GM12878 (cell line): ENCODE data around the gene NR2C2AP. TPM values are rescaled to one million over a fixed set of nuclear protein-coding genes. Genes with fewer than 3 reads are reported as not detected.
A peak's percentile ranks its signal among the peaks of the same experiment; 100 is the strongest.

ENCODE experiments used
- ATAC-seq: fragments of 200-7000 bp; cut with Tn5 transposase; 3 replicates; pipeline ENCODE4 v1.9.1; 2020; ENCODE audit warnings: mild to moderate bottlenecking, moderate library complexity
- BruUV-seq: library from RNA; stranded (reverse); fragments of 400-500 nt; replicated peaks from 2 replicates; lab custom pipeline; 2021; lab: Mats Ljungman, UMichigan
- CTCF ChIA-PET: fragments of 300-600 bp; sonication (Branson Sonifier 250); formaldehyde crosslinking; extraction: SDS; loops from one replicate; lab custom pipeline; 2021; ENCODE audit warnings: inconsistent platforms; lab: Yijun Ruan, JAX
- POLR2A ChIA-PET: fragments of 350-600 bp; formaldehyde crosslinking; extraction: SDS; loops from one replicate; lab custom pipeline; 2021; ENCODE audit warnings: inconsistent platforms; lab: Charles Lee
- RAD21 ChIA-PET: fragments of 300-600 bp; sonication (Branson Sonifier 250); formaldehyde crosslinking; loops from one replicate; lab custom pipeline; 2023; ENCODE audit warnings: antibody characterized with exemption; ENCODE audit not compliant: unreplicated experiment; lab: Charles Lee
- SMC1A ChIA-PET: fragments of 300-600 bp; sonication (Branson Sonifier 250); formaldehyde crosslinking; loops from one replicate; lab custom pipeline; 2023; ENCODE audit not compliant: unreplicated experiment, uncharacterized antibody; lab: Charles Lee
- DNase-seq: peaks from one replicate; pipeline ENCODE4 v3.0.0-alpha.2; 2011; ENCODE audit warnings: low read depth, low spot score
- FAIRE-seq: peaks from 3 replicates; lab custom pipeline; 2011; peaks lifted over from hg19 to GRCh38; lab: Jason Lieb, UNC
- H2AFZ ChIP-seq: 2 replicates; pipeline ENCODE4 v1.6.0; 2011; ENCODE audit warnings: low read depth, low read length, control low read depth; ENCODE audit not compliant: control insufficient read depth
- H3K27ac ChIP-seq: 2 replicates; pipeline ENCODE4 v1.5.1; 2011; ENCODE audit warnings: control low read depth; ENCODE audit not compliant: control insufficient read depth, insufficient read depth
- H3K27me3 ChIP-seq, 2 experiments: replicated peaks in 1 of 2; 2 replicates each; pipeline versions ENCODE4 v1.6.0 to v1.6.1; 2011; ENCODE audit warnings: low read length in 1 of 2; ENCODE audit not compliant: control insufficient read depth in 2 of 2, insufficient read depth in 2 of 2
- H3K36me3 ChIP-seq, 2 experiments: 2 replicates each; pipeline ENCODE4 v1.5.1; 2011; ENCODE audit warnings: low read length in 1 of 2; ENCODE audit not compliant: control insufficient read depth in 2 of 2, insufficient read depth in 2 of 2
- H3K4me1 ChIP-seq: 2 replicates; pipeline ENCODE4 v1.6.1; 2011; ENCODE audit warnings: mild to moderate bottlenecking, low read length, moderate library complexity, mixed read lengths; ENCODE audit not compliant: control insufficient read depth, insufficient read depth
- H3K4me2 ChIP-seq: 2 replicates; pipeline ENCODE4 v1.6.0; 2011; ENCODE audit warnings: control low read depth; ENCODE audit not compliant: control insufficient read depth, insufficient read depth
- H3K4me3 ChIP-seq: fragments of 200-600 bp; sonication (generic); 2 replicates; pipeline ENCODE4 v1.5.1; 2016
- H3K79me2 ChIP-seq: 2 replicates; pipeline ENCODE4 v1.6.0; 2011; ENCODE audit warnings: low read length; ENCODE audit not compliant: control insufficient read depth, insufficient read depth
- H3K9ac ChIP-seq: 2 replicates; pipeline ENCODE4 v1.8.0; 2011; ENCODE audit warnings: low read length, control low read depth, mixed read lengths; ENCODE audit not compliant: control insufficient read depth, insufficient read depth
- H3K9me3 ChIP-seq: replicated peaks from 3 replicates; pipeline ENCODE4 v1.5.1; 2011; ENCODE audit warnings: mild to moderate bottlenecking, low read length; ENCODE audit not compliant: control insufficient read depth, insufficient read depth
- H4K20me1 ChIP-seq: 2 replicates; pipeline ENCODE4 v1.6.0; 2011; ENCODE audit not compliant: control insufficient read depth, insufficient read depth
- NFXL1 ChIP-seq: fragments of 450-650 bp; IDR thresholded peaks from 2 replicates; pipeline ENCODE4 v1.6.1; 2017; ENCODE audit warnings: antibody characterized with exemption, mild to moderate bottlenecking, borderline replicate concordance
- POLR2A ChIP-seq: IDR thresholded peaks from 2 replicates; pipeline ENCODE4 v1.6.1; 2011; ENCODE audit warnings: low read depth, mild to moderate bottlenecking, low read length
- RUNX3 ChIP-seq: IDR thresholded peaks from 2 replicates; pipeline ENCODE4 v1.6.1; 2012; ENCODE audit warnings: low read length, inconsistent platforms
- ZNF24 ChIP-seq: fragments of 450-650 bp; IDR thresholded peaks from 2 replicates; pipeline ENCODE4 v1.6.1; 2017; ENCODE audit warnings: antibody characterized with exemption, mild to moderate bottlenecking
- WGBS: methylation state at CpG from one replicate; pipeline ENCODE4 v1.1.6; 2016; ENCODE audit warnings: low lambda C conversion rate; ENCODE audit not compliant: insufficient replicate concordance, insufficient coverage; ENCODE audit errors: missing lambda C conversion rate; 5-methylcytosine and 5-hydroxymethylcytosine counted together
- in situ Hi-C: fragments of 300-500 bp; cut with MboI; formaldehyde crosslinking; loops from 9 replicates; pipeline ENCODE4 v1.14.3; 2018; ENCODE audit warnings: mixed read lengths
- intact Hi-C: fragments of 100-400 bp; cut with micrococcal nuclease; formaldehyde crosslinking; loops from one replicate; pipeline ENCODE4 v1.14.2; 2022; ENCODE audit not compliant: unreplicated experiment
- polyA plus RNA-seq, 11 experiments: library from polyadenylated mRNA; depleted of rRNA in 4 of 11; unstranded in 6 of 11; stranded (reverse) in 5 of 11; fragments of >200 nt; fragmentation: Nextera tagmentation in 4 of 11; fragmentation: Illumina TruSeq in 1 of 11; extraction: Ambion mirVana in 4 of 11; extraction: Trizol in 1 of 11; gene quantifications; 1 replicate in 1 of 11; 2 replicates in 10 of 11; pipeline versions ENCODE4 v1.2.1 to v1.2.3, GENCODE V29; 2011 to 2016; ENCODE audit warnings: inconsistent platforms in 2 of 11, missing spikeins in 2 of 11, low read depth in 1 of 11
- total RNA-seq, 4 experiments: library from RNA; depleted of rRNA in 3 of 4; stranded (reverse); fragments of >200 nt in 3 of 4; fragmentation: Illumina TruSeq in 1 of 4; extraction: Trizol in 1 of 4; gene quantifications; 2 replicates each; pipeline versions ENCODE4 v1.2.1 to v1.2.3, GENCODE V29; 2013 to 2021

The NR2C2AP gene
- total and polyA plus RNA-seq, 10 of the 15 experiments (the other 5 are each of a cell fraction or from before 2014, with no cell fraction given) = 21.5 to 44.8 (median 28.1) TPM

- no peaks in the 10 kb centered on the region for H4K20me1 ChIP-seq
- no peak for ATAC-seq
- H3K79me2 ChIP-seq = no peaks in the 10 kb centered on the region
- H3K4me1 ChIP-seq = no peaks in the 10 kb centered on the region
- no peak overlapping the region for H2AFZ ChIP-seq
- no peak overlapping the region for H3K4me3 ChIP-seq
- no peak for DNase-seq
- intact Hi-C loops = no loop called here
- H3K9ac ChIP-seq = no peak overlapping the region
- no TSS peak for BruUV-seq
- no peak overlapping the region for H3K4me2 ChIP-seq
- no peaks in the 10 kb centered on the region for H3K36me3 ChIP-seq
- in situ Hi-C loops = no loop called here
- ChIA-PET RAD21 (no interaction called here), POLR2A (no interaction called here), SMC1A (no interaction called here), CTCF (no interaction called here)
- TF ChIP-seq NFXL1 (peak; percentile 89), RUNX3 (no peak)
- H3K27me3 ChIP-seq = no peaks in the 10 kb centered on the region
- FAIRE-seq = no peak
- H3K27ac ChIP-seq = no peak overlapping the region
- peaks cover 3% of the 10 kb centered on the region; the same call in 2 of the 3 replicates for H3K9me3 ChIP-seq
Measured at GRCh38 chr19:19239675-19240074, 36.5 kb upstream of the NR2C2AP start.

GRCh38 chr19:19238126-19238894 lies 35.1 kb upstream of the NR2C2AP start:
- no peak overlapping the region for H3K9ac ChIP-seq
- no peaks in the 10 kb centered on the region for H3K79me2 ChIP-seq
- FAIRE-seq (no peak), ATAC-seq (no peak), DNase-seq (no peak)
- H3K27me3 ChIP-seq = no peaks in the 10 kb centered on the region
- H3K4me1 ChIP-seq = no peaks in the 10 kb centered on the region
- CTCF ChIA-PET = no interaction called here
- in situ Hi-C loops = no loop called here
- H2AFZ ChIP-seq = no peak overlapping the region
- no peaks in the 10 kb centered on the region for H4K20me1 ChIP-seq
- no peak overlapping the region for H3K4me3 ChIP-seq
- H3K9me3 ChIP-seq = peaks cover 11% of the 10 kb centered on the region; the same call in 2 of the 3 replicates
- H3K4me2 ChIP-seq = no peak overlapping the region
- SMC1A ChIA-PET = no interaction called here
- intact Hi-C loops = no loop called here
- RAD21 ChIA-PET = no interaction called here
- POLR2A ChIA-PET = no interaction called here
- 61% methylated on average over 17 of the region's 18 CpGs for WGBS
- no TSS peak for BruUV-seq
- H3K27ac ChIP-seq = no peak overlapping the region
- no peaks in the 10 kb centered on the region for H3K36me3 ChIP-seq
- TF ChIP-seq POLR2A = no peak
- TF ChIP-seq ZNF24 = 0 out of 2 replicates have a peak, but pooled peaks have one; percentile 47
